HG03571 (cell line): ENCODE results near the gene ZNF689.

ENCODE experiments used
- ATAC-seq: cut with Tn5 transposase; IDR thresholded peaks from one replicate; pipeline ENCODE4 v1.9.1; 2021; ENCODE audit not compliant: unreplicated experiment

The ZNF689 gene

DNA sequence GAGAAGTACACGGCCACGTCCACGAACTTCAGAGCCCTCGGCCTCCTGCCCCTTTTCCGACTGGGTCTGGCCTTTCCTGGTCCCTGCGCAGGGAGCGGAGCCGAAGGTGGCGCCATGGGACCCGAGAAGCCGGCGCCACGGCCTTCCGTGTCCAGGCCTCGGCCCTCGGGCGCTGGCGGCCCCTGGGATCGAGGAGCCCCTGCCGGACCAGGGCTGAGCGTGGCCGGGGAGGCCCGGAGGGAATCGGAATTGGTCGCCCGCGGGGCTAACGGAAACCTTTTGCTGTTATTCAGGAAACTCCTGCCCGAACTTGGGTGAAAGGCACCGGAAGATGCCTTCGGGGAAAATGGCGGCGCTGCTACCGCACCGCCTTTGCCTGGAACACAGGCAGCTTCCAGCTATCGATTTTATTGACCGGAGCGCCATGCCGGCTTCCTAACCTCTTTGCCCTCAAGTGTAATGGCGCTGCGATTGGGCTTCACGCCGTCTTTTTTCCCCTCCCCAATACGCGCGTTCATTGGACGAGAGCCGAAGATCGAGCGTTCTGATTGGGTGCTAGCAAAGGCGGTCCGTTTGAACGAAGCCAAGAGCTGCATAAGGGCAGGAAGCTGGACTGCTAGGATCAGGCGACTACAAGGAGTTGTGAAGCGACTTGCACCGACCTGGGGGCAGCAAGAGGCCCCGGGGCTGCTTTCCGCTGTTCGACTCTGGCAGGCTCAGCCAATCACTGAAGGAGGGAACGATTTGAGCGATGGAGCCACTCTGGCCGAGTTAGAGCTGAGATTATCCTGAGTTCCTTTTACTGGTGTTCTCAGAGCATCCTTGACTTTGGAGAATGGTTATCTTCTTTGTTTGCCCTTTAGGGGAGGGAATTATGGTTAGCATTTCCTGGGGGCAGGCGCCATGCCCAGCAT lies at the start of gene ZNF689:
Gene ZNF689, minus strand, starts transcription at position 464 of the 914 bp plus-strand sequence. Its CDS starts 348 bp downstream, at position 116.
- ATAC-seq = peak; percentile 82

DNA sequence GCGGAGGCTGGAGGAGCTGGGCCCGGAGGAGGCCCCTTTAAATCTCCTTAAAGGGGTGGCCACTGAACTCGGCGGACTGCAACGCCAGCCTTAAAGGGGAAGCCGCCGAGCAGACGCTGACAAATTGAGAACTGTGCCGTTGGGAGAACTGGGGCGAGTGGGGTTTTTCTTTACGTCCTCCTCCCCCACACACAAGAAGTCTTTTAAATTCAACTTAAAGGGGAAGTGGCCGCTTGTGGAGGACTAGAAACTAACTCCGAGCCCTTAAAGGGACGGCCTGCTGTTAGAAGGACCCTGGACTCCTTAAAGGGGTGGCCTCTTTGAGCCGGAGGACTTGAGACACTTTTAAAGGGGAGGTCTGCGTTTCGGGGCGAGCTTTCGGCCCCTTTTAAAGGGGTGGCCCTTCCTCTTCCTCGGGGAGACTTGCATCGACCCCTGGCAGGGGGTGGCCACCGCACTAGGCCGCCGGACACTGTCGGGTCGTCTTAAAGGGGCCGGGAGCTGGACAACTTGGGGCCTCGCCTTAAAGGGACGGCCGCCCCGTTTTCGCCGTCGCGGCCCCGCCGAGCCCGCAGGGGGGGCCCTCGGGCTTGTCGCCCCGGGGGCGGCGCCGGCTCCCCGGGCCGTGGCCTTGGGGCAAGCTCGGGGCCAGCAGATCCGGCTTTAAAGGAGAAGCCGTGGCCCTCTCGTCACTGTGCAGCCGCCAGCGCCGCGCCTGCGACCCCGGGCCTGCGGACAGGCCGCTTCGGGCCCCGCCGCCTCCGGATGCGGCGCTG lies 48.7 kb upstream of the ZNF689 start:
- ATAC-seq = peak; percentile 22

DNA sequence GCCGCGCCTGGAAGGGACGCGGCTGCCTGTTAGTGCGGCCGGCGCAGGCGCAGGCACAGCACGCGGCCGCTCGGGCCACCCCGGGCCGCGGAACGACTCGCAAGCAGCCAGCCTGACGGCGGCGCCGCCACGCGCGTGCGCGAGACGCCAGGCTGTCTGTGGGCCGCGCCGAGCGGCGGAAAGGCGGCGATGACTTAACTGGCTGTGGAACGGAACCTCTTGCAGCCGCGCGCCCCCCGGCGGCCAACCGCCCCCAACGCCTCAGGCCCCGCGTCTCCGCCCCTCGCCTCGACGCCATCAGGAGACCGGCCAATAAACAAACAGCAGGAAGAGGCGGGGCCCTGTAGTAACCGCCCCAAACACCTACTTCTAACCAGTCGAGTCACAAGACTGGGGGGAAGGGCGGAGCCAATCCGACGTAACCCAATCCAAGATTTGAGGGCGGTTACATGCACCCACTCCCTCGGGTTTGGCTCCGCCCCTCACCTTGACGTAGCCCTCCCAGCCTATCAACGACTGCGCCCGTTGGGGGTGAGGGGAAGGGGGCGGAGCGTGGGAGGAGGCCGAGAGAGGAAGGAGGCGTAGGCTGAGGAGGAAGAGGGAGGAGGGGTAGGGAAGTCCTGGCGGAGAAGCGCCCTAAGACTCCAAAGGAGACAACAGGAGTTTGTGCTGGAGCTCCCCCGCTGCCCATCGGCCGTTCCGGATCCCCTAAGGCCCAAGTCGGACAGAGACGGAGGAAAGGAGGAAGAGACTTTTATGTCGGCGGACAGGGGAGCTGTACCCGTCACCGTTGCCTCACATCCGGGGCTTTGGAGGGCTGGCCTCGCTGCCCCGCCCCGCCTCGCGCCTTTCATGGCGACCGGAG lies 47.9 kb upstream of the ZNF689 start, which contains the start of gene FBRS:
Gene FBRS, plus strand, starts transcription at position 566 of the 865 bp plus-strand sequence. CDS start 1,088 bp downstream, outside the sequence.
- ATAC-seq = peak; percentile 60

DNA sequence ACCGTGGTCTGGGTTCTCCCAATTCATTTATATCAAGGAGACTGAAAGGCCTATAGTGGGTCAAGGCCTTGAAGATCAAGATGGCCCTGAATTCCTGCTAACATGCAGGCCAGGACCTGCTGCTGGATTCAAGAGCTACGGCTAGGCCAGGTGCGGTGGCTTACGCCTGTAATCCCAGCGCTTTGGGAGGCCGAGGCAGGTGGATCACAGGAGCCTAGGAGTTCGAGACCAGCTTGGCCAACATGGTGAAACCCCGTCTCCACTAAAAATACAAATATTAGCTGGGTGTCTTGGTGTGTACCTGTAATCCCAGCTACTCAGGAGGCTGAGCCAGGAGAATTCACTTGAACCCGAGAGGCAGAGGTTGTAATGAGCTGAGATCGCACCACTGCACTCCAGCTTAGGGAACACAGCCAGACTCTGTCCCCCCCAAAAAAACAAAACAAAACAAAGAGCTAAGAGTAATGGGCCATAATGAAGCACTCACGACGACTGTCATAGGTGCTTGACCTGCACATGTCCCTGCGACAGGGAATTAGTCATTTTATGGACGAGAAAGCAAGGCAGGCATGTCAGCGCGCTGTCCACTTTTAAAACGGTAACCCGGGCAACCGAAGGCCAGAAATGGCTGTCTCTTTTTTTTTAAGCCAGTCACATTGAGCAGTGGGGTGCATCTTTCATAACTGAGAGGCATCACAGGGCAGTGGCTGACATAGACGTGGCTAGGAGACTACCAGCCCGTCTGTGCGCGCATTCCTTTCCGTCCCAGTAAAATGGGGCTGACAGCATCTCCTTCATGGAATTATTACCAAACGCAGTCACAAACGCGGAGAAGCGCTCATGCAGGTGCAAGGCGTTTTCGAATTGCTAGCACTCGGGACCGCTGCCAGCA lies 47.0 kb upstream of the ZNF689 start:
- no peak for ATAC-seq

DNA sequence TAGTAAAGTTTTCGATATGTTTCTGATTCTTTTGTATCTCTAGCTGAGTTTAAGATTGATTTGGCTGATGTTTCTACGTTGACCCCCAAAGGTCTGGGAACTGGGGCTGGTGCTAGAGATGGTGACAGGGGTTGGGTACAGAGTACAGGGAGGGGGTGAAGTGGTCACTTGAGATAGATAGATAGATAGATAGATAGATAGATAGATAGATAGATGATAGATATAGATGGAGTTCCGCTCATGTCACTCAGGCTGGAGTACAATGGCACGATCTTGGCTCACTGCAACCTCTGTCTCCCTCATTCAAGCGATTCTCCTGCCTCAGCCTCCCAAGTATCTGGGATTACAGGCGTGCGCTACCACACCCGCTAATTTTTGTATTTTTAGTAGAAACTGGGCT lies 46.2 kb upstream of the ZNF689 start:
- no peak for ATAC-seq

DNA sequence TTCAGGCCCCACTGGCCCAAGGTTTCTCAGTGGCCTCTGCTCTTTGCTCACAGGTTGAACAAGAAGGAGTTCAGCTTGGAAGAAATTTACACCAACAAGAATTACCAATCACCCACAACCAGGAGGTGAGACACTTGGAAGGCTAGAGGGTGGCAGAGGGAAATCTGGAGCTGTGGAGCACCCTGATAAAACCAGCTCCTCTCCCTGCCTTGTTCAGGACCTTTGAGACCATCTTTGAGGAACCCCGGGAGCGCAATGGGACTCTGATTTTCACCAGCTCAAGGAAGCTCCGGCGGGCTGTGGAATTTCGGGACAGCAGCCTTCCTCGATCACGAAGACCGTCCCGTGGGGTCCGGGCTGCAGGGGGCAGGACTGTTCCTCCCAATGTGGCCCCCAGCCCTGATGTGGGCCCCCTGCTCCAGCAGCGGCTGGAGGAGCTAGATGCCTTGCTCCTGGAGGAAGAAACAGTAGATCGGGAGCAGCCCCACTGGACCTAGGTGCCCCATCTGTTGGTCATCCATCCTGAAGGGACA lies 45.7 kb upstream of the ZNF689 start:
- no peak for ATAC-seq

DNA sequence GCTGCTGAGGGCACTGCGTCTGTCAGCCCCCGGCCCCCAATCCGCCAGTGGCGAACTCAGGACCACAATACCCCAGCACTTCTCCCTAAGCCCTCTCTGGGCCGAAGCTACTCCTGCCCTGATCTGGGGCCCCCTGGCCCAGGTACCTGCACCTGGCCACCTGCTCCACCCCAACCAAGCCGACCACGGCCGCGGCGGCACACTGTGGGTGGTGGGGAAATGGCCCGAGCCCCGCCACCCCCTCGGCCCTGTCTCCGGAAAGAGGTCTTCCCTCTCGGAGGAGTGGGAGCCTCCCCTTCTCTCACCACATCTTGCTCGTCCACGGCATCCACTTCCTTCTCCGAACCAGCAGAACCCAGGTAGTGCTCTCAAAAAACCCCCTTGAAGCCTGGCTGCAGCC lies 44.7 kb upstream of the ZNF689 start:
- no peak for ATAC-seq

DNA sequence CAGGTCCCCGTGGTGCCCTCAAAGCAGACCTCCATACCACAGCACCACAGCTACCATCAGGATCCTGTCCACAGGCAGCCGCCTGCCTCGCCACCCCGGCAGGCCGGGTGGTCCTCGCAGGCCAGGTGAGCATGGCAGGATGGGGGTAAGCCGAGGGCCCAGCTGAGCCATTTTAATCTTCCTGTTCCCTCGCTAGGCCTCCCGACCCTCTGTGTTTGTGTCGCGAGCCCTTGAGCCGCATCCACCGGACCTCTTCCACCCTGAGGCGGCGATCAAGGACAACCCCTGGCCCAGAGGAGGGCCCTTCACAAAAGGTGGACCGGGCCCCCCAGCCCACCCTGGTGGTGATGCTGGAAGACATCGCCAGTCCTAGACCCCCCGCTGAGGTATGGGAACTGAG lies 42.5 kb upstream of the ZNF689 start:
- ATAC-seq = no peak

DNA sequence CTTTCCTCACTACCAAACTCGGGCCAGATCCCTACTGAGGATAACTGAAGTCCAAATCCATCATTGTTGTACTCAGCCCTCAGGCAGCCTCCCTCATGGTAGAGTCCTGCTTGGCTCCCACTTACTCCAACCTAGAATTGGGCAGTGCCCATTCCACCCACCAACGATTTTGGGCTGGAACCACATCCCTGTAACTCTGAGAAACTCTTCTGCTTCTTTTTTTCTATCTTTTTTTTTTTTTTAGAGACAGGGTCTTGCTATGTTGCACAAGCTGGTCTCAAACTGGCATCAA lies 41.8 kb upstream of the ZNF689 start:
- no peak for ATAC-seq

DNA sequence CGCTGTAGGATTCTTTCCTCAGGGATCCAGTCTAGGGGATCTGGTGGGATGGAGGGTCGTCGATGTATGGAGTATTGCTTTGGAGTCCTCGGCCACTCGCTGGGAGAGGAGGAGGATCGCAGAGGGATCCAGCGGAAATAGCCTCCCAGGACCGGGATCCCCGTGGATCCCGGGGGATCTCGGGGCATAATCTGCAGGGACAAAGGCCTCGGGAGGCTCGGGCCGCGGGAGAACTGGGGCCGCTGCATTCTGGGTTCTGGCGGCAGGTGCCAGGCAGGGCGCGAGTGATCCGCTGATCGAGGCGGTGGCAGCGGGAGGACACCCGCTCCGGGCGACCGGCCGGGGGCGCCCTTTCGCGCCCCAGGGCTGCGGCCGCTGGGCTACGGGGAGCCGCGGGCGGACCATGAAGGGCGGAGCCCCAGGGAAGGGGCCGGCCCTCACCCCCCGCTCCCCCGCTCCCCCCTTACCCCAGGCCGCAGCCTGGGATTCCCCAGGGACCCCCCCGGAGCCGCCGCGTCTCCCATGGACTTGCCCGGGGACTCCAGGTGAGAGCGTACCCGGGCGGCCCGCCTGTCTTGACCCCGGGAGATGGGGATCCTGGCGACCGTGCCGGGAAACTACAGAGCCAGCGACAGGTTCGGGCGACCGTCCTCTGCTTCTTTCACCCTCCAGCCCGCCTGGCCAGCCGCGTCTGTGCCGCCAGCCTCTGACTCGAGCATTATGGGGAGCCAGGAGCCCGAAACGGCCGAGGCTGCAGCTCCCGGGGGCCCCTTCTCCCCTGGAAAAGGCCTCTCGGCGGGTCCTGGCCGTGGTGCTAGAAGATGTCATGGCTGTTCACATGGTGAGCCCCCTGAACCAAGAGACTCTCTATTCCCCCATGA lies 41.2 kb upstream of the ZNF689 start:
- ATAC-seq = peak; percentile 49

DNA sequence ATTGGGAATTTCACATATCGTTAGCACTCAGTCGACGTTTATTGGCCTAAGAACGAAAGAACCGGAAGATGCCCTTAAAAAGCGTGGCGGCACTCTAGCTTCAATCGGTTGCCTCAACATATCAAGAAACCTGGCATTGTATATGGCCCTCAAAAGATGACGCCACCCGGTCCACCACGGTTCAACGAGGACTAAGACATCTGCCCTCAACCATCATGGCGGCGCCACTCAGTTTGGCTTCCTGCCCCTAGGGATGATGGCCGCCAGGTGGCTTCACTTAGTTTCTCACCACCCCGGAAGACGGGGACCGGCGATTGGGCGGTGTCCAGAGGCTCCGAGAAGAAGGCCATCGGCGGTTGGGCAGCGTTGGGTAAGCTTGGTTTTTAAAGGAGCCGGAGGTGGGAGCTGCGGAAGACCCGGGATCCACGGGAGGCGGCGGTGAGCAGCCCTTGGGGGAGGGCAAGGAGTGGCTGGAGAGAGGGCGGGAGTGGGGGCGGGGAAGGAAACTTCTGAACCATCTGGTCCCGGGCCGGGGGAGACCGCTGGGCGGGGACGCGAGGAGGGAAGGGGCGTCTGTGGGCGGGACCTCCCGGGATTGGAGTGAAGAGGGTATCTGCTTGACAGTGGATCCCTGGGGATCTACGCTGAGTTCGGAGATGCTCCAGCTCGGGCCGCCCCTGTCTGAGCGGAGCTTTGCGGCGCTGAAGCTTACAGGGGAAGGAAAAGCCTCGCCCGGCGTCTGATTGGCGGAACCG lies 40.4 kb upstream of the ZNF689 start, which contains the start of gene PRR14:
Gene PRR14, plus strand, starts transcription at position 592 of the 755 bp plus-strand sequence. CDS start 686 bp downstream, outside the sequence.
- ATAC-seq = peak; percentile 67

DNA sequence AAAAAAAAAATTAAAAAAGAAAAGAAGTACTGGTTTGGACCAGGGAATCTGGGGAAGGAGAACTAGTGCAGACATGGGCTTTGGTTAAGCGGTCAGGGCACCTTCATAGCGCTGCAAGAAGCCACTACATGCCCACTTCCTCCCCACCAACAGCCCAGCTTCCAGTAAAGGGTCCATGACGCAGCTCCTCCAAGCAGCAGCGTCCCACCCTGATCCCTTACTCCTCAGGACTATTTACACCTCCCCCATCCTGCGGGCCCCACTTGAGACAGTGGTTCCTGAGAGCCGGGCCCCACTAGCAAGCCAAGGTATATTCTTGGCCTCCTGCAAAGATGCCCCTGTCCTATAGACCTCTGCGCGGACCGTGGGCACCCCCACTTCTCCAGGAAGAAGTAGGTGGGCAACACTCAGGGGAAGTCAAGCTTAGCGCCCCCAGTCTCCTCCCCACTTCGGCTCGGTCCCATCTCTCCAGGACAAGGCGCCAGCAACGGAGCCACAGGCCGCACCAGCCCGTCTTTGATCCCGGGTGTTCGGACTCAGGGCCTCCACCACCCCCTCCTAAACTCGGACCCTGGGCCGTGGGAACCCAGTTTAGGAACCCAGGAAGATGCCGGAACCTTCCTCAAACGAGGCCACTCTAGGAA lies 39.7 kb upstream of the ZNF689 start:
- ATAC-seq = no peak

DNA sequence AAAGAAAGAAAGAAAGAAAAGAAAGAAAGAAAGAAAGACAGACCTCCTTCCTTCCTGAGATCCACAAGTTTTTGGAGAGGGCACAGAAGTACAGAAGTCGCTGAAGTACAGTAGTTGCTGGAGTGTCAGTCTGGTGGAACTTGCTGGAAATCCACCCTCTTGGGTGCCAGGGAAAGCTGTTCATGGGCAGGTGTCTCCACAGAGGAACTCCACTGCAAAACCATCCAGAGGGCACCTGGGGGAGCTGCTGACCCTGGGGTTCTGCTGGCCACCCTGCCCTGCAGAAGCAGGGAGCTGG lies 37.0 kb upstream of the ZNF689 start:
- ATAC-seq = no peak

DNA sequence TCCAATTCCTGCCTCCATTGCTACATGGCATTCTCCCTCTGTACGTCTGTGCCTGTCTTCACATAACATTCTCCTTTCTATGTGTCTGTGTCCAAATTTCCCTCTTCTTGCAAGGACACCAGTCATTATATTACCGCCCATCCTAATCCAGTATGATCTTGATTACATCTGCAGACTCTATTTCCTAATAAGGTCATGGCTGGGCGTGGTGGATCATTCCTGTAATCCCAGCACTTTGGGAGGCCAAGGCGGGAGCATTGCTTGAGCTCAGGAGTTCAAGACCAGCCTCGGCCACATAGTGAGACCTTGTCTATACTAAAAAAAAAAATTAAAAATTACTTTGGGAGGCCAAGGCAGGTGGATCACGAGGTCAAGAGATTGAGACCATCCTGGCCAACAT lies 35.5 kb upstream of the ZNF689 start:
- no peak for ATAC-seq

DNA sequence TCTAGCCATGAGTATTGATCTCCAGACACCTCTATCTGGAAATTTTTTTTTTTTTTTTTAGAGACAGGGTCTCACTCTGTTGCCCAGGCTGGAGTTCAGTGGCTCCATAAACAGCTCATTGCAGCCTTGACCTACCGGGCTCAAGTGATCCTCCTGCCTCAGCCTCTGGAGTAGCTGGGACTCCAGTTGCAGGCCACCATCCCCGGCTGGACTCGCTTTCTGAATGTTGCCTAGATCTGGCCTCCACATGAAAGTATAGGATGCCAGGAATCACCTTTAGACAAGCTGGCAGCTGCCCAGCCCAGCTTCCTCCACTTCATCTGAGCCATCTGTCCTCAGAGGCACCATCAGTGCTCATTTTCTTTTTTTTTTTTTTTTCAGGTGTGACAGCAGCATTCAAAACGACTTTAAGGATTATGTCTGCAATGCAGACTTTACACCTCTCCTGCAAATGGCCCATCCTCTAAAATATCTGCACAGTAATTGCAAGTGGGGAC lies 34.2 kb upstream of the ZNF689 start:
- ATAC-seq = no peak

DNA sequence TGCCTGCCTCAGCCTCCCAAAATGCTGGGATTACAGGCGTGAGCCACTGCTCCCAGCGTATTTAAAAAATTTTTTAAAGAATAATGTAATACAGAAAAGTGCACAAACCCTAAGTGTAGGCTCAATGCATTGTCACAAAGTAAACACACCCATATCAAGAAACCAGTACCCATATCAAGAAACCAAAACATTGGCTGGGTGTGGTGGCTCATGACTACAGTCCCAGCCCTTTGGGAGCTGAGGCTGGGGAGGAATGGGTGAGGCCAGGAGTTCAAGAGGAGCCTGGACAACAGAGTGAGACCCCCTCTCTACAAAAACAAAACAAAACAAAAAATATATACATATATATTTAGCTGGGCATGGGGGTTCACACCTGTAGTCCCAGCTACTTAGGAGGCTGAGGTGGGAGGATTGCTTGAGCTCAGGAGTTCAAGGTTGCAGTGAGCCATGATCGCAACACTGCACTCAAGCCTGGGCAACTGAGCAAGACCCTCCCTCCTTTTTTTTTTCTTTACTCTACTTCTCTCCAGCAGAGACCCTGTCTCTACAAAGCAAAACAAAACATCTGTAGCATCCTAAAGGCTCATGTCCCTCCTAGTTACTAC lies 31.3 kb upstream of the ZNF689 start:
- ATAC-seq = no peak

DNA sequence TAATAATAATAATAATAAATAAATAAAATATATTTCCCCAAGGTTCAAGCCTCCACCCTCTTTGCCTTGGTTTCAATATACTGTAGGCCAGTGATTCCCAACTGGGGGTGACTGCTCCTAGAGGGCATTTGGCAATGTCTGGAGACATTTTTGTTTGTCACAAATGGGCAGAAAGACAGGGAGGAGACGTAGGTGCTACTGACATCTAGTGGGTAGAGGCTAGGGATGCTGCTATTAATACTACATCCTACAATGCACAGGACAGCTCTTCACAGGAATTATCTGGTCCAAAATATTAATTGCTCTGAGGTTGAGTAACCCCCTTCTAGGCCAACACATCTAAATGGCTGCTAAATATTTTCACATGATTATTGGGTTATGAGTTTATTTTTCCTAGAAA lies 27.8 kb upstream of the ZNF689 start:
- ATAC-seq = no peak
